Right forelimb (tissue), 1 donor: ENCODE data around the gene STRBP.
"Not testable (repeated sequence)": the region's sequence is repeated elsewhere in the genome, so short reads cannot be mapped to it uniquely, and the experiment has no call there.

ENCODE experiments used
- DNase-seq: peaks from one replicate; pipeline ENCODE4 v3.0.0-alpha.2; 2018

The STRBP gene

DNA sequence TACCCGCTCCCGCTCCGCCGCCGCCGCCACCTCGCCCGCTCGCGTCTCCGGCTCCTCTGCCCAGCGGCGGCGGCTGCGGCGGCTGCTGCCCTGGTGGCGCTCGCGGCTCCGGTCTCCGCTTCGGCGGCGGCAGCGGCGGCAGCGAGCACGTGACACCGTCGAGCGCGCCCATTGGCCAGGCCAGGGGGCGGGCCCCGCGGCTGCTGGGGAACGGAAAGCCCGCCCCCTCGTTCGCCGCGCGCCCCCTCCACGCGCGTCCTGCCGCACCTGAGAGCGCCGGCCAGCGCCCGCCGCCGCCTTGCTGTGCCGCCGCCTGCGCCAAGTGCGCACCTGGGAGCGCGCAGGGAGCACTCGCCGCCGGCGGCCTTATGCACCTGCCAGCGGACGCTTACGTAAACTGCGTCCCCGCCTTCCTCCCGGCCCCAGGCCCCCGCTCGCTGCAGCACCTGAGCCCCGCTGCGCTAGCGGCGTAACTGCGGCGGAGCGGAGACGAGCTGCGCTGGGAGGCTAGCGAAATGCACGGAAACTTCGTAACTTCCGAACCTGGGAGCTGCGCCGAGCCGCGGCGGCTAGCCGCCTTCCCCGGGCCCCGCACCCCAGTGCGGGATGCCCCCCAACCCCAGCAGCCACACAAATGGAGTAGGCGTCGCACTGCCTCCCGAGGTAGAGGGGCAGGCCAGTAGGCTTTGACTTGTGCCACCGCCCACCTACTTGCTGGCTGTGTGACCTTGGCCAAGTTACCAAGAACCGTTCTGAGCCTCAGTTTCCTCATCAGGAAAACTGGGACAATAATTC is at the start of gene STRBP:
STRBP (minus strand) TSS at position 122 of the 795 bp plus-strand sequence. CDS start 84,452 bp downstream, outside the sequence.
- DNase-seq, result peak; percentile 90

DNA sequence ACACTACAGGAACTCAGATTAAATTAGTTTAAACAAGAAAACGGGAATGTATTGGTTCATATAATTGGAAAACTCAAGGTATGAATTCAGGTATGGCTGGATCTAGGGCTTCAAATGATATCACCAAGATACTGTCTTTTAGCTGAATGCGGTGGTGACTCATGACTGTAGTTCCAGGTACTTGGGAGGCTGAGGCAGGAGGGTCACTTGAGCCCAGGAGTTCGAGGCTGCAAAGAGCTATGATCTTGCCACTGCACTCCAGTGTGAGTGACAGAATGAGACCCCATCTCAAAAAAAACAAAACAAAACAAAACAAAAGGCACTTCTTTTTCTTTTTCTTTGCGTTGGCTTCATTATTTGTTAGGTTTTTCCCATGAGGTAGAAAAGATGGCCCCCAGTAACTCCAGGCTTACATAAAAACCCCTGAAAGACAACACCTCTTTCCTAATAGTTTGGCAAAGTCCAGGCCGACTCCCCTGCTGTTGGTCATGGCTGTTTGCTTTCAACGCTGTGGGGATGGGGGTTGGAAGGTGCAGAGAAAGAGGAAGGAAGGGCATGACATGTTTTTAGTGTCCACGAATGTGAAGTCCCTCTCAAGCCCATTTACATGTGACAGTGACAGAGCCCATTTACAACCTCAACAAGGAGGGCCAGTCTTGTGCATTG is 47.8 kb upstream of the STRBP start:
- DNase-seq, result no peak

DNA sequence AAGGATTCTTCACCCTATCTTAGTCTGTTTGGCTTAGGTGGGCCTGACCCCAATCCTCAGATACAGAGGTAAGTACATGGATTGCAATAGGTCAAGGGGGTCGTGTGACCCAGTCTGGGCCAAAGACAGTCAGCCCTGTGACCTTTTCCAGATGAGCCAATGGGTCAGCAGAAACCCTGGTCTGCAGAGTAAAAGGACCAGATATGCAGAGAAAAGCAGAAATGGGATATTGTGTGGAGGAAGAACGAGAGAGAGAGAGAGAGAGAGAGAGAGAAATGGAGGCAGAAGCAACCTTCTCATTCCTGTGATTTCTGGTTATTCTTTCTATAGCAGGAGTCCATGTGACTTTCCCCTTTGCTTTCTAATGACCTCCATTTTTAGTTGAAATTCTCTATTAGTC is 47.2 kb upstream of the STRBP start:
- no peak for DNase-seq

- DNase-seq, result no peak
Measured at GRCh38 chr9:123314617-123315016, 46.2 kb upstream of the STRBP start.

- no peak for DNase-seq
Measured at GRCh38 chr9:123312306-123312877, 44.0 kb upstream of the STRBP start.

DNA sequence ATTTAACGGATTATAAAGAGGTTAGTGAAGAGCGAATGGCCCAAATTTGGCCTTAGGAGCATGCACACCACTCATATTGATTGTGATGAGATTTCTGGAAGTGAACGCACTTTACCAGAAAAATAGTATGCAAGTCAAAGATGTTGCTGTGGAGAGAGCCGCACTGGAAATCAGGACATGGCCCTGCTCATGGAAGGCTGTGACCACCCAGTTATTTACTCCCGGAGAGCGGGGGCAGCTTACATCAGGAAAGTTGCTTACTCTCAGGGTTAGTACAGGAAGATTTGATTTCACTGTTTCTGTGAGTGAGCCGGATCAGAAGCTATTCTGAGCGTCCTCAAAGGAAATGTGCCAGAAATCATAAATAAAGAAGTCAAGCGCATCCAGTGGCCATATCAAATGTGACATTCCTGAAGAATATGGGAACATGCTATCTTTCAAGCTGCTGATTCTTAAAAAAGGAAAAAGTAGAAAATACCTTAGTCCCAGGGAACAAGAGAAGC is 42.9 kb upstream of the STRBP start:
- no peak for DNase-seq

DNA sequence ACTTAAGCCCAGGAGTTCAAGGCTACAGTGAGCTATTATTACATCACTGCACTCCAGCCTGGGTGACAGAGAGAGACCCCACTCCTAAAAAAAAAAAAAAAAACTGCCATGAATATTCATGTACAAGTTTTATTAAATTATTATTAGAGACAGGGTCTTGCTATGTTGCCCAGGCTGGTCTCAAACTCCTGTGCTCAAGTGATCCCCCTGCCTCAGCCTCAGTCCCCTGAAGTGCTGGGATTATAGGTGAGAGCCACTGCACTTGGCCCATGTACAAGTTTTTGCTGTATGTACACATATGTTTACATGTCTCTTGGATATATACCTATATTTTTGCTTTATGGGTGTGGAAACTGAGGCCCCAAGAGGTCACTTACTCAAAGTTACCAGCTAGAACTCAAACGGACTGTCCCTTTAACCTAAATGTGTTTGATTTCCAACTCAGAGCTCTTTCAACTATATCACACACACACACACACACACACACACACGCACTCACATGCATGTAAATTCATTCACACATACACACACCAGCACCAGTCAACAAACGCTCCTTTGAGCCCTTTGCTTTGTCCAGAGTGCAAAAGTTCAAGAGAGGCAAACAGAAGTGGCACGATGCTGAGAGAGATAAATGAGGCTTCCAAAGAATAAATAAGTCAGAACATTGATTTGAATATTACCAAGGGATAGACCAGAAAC is 42.3 kb upstream of the STRBP start:
- no peak for DNase-seq

GRCh38 chr9:123309611-123310010 is 41.2 kb upstream of the STRBP start:
- no peak for DNase-seq

- DNase-seq, result no peak
Measured at GRCh38 chr9:123305879-123306278, 37.5 kb upstream of the STRBP start.

DNA sequence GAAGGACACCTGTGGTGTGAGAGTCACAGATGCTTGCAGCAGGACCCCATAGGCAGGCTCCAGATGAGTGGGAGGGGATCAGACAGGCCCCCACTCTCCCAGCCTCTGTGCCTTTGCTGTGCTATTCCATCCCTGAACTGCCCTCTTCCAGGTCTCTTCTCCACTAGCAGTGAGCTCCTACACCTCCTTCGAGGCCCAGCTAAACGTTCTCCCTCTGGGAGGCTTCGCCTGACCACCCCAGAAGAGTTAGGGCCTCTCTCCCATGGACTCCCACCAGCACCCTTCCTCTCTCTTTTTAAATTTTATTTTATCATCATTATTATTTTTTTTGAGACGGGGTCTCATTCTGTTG is 35.9 kb upstream of the STRBP start:
- no peak for DNase-seq

- DNase-seq, result peak; percentile 58
Measured at GRCh38 chr9:123302348-123303214, 34.2 kb upstream of the STRBP start.

DNA sequence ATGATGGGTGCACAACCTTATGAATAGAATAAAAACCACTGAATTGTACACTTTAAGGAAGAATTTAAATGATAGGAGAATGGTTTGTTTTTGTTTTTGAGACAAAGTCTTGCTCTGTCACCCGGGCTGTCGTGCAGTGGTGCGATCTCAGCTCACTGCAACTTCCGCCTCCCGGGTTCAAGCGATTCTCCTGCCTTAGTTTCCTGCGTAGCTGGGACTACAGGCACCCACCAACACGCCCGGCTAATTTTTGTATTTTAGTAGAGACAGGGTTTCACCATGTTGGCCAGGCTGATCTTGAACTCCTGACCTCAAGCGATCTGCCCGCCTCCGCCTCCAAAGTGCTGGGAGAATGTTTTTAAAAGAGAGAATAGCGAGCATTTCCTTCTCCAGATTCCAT is 33.5 kb upstream of the STRBP start:
- DNase-seq, result not testable (repeated sequence)

GRCh38 chr9:123300554-123300953 is 32.2 kb upstream of the STRBP start:
- DNase-seq, result no peak

- DNase-seq, result no peak
Measured at GRCh38 chr9:123299558-123300126, 31.3 kb upstream of the STRBP start.

DNA sequence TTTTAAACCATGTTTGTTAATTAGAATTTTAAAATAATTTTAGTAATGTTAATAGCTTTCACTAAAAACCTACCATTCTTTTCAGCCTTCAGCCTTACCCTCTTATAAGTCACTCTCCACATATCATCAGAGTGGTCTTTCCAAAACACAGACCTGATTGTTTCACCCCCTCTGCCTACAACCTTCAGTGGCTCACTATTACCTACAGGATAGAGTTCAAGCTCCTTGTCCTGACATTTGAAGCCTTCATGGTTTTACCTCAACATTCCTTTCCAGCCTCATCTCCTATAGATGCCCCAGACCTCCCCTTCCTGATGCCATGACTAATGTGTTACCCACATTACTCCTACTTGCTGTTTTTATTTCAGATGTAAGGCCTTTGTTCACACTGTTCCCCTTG is 27.8 kb upstream of the STRBP start:
- no peak for DNase-seq

- no peak for DNase-seq
Measured at GRCh38 chr9:123291736-123292135, 23.4 kb upstream of the STRBP start.

GRCh38 chr9:123290764-123291163 is 22.4 kb upstream of the STRBP start:
- DNase-seq, result no peak

DNA sequence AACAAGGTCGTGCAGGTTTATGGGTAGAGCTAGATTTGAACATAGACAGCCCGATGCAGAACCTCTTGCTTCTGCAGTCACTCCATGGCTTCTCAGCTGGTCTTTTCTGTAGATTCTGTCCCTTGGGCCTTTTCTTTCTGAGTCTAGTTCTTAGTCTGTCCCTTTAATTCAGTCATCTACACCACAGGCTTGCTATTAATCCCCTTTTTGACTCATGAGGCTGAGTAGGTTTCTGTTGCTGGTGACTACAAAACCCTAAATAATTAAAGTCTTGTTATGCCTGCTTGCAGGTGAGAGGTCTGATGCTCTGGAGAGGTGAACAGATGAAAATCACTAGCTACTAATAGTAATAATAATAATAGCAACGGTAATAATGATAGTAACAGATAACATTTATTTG is 19.3 kb upstream of the STRBP start:
- DNase-seq, result no peak

DNA sequence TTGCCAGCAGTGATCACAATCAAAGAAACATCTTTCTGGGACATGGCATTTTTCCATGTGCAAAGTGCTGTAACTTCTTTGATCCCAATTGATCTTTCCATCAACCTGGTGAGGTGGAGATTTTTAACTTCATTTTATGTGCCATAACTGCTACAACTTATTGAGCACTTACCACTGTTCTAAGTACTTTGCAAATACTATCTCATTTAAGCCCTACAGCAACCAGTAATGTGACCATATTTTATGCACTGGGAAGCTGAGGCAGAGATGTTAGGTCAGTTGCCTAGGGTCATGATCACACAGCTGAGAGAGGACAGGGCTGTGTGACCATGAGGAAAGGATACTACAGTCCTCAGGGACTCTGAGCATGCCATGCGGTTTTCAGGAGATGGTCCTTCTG is 17.9 kb upstream of the STRBP start:
- DNase-seq, result no peak

DNA sequence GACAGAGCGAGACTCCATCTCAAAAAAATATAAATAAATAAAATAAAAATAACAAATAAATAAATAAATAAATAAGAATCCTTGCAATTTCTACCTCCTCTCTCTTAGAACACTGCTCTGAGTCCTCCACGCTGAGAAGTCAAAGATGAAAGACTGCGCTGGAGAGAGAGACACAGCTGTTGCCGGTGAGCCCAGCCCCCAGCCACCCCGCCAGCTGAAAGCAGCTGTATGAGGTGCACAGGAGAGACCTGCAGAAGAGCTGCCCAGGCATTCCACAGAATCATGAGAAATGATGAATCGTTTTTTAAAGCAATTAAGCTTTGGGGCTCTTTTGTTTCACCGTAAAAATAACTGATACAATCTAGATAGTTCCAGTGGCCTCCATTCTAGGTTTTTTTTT is 16.3 kb upstream of the STRBP start:
- no peak for DNase-seq

- DNase-seq, result no peak
Measured at GRCh38 chr9:123283455-123283854, 15.1 kb upstream of the STRBP start.

DNA sequence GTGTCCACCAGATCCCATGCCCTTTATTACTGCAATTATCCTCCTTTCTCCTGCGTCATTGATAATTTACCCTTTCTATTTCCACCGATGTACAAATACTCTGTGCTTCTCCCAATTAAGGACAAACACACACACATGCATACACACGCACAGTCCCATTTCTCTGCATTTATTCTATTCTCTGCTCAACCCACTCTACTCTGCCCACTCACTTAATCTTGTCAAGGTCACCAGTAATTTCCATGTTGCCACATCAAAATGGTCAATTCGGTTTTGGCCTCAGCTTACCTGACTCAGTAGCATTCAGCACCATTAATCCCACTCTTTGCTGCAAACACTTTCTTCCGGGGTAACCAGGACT is 14.6 kb upstream of the STRBP start:
- no peak for DNase-seq
